Suprapubic skin (tissue), 3 donors: ENCODE measurements around the gene RTCA.

ENCODE experiments used
- CTCF ChIP-seq, 2 donors: fragments of 200-600 bp in 1 of 2; fragments of 450-650 bp in 1 of 2; sonication (generic) in 1 of 2; IDR thresholded peaks; one replicate each; pipeline ENCODE4 v1.5.1; 2016 to 2019; ENCODE audit warnings: antibody characterized with exemption in 2 of 2, mild to moderate bottlenecking in 1 of 2, moderate library complexity in 1 of 2
- POLR2A ChIP-seq, 2 donors: fragments of 450-650 bp; IDR thresholded peaks; one replicate each; pipeline ENCODE4 v1.6.1; 2017; ENCODE audit warnings: antibody characterized with exemption in 2 of 2, mild to moderate bottlenecking in 2 of 2, moderate library complexity in 2 of 2

- no peak for TF ChIP-seq CTCF (IDR thresholded peaks at IDR 0.05)
- no peak for TF ChIP-seq POLR2A (IDR thresholded peaks at IDR 0.05)
Measured at GRCh38 chr1:100267284-100267683, 1.3 kb downstream of the RTCA start.
